ENCODE measurements around the gene TSPO2. TPM values are rescaled to one million over a fixed set of nuclear protein-coding genes. Genes with fewer than 3 reads are reported as not detected.
"Not testable (repeated sequence)": the region's sequence is repeated elsewhere in the genome, so short reads cannot be mapped to it uniquely, and the experiment has no call there.

TSPO2 gene
- total RNA-seq, 1 donor from 2014 or later = not detected

DNA sequence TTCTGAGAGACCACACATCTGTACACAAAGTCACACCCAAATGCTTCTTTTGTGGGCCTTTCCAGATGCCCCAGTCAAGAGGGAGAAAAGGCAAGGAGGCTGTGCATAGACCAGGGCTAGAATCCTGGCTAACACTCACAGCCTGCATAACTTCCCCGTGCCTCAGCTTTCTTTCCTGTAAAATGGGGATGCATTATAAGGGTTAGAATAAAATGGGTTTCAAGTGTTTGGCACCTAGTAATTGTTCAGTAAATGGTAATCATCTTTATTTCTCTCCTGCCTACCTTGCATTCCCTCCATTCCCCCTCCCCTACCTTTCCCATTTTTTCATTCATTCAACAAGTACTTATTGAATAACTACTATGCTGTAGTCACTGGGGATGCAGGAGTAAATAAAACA is 32.6 kb upstream of the TSPO2 start:
- H3K9me3 ChIP-seq = no peaks in the 10 kb centered on the region
- H3K4me3 ChIP-seq = no peak overlapping the region
- H3K27me3 ChIP-seq = no peaks in the 10 kb centered on the region
- H3K27ac ChIP-seq = no peak overlapping the region
- no peaks in the 10 kb centered on the region for H3K36me3 ChIP-seq
- intact Hi-C loops (cut with DNase I) = no loop called here
- H3K4me1 ChIP-seq = no peaks in the 10 kb centered on the region
- DNase-seq (no peak), ATAC-seq (no peak)
- TF ChIP-seq, protein P1, sequence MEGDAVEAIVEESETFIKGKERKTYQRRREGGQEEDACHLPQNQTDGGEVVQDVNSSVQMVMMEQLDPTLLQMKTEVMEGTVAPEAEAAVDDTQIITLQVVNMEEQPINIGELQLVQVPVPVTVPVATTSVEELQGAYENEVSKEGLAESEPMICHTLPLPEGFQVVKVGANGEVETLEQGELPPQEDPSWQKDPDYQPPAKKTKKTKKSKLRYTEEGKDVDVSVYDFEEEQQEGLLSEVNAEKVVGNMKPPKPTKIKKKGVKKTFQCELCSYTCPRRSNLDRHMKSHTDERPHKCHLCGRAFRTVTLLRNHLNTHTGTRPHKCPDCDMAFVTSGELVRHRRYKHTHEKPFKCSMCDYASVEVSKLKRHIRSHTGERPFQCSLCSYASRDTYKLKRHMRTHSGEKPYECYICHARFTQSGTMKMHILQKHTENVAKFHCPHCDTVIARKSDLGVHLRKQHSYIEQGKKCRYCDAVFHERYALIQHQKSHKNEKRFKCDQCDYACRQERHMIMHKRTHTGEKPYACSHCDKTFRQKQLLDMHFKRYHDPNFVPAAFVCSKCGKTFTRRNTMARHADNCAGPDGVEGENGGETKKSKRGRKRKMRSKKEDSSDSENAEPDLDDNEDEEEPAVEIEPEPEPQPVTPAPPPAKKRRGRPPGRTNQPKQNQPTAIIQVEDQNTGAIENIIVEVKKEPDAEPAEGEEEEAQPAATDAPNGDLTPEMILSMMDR (IDR thresholded peaks at IDR 0.05) = no peak

DNA sequence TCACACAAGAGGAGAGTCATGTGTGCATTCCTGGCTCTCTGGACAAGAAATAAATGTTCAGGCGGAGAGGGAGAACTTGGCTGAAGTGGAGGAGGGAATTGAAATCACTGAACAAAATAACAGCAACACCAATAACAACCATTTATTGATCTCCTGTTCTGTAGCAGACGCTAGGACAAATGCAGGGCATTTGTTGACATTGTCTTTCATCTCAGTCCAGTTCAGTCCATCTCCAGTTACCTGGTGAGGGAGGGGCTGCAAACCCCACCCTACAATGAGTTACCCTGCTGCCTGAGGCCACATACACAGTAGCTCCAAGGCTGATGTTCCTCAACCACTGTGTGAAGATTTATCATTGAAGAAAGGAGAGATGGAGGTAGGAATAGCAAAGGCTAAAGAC is 30.6 kb upstream of the TSPO2 start:
- no peaks in the 10 kb centered on the region for H3K4me1 ChIP-seq
- H3K27me3 ChIP-seq = no peaks in the 10 kb centered on the region
- no peak overlapping the region for H3K4me3 ChIP-seq
- TF ChIP-seq, protein P1 (IDR thresholded peaks at IDR 0.05) = no peak
- ATAC-seq = no peak
- no peaks in the 10 kb centered on the region for H3K36me3 ChIP-seq
- intact Hi-C loops (cut with DNase I) = no loop called here
- no peak for DNase-seq
- no peak overlapping the region for H3K27ac ChIP-seq
- no peaks in the 10 kb centered on the region for H3K9me3 ChIP-seq

DNA sequence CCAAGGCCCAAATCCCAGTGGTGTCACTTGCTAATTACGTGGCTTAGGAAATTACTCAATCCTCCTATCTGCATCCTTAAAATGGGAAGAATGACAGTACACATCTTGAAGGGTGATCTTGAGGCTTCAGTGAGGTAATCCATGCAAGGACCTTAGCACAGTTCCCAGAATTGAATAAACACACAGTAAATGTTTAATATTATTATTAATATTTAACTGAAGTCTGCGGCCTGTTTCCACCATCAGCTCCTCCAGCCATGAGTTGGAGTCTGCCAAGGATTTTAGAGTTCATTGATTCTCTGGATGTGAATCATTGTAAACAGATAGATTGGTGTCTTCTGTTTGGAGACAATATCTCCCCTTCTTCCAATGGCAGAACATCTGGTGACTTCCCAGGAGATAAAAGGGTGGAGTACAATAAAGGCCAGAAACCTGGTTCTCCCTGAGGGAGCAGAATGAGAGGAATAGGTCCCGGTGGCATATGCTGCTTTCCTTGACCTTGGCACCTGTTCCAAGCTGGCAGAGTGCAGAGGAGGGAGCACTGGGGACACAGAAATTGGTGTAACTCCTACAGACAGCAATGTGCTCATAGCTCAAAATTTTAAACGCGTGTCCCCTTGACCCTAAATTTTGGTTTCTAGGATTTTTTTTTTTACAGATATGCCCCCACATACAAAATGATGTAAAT is 28.7 kb upstream of the TSPO2 start:
- H3K27me3 ChIP-seq = no peaks in the 10 kb centered on the region
- TF ChIP-seq, protein P1 (IDR thresholded peaks at IDR 0.05) = no peak
- ATAC-seq = no peak
- H3K36me3 ChIP-seq = no peaks in the 10 kb centered on the region
- intact Hi-C loops (cut with DNase I) = no loop called here
- H3K9me3 ChIP-seq = no peaks in the 10 kb centered on the region
- no peak for DNase-seq
- no peak overlapping the region for H3K27ac ChIP-seq
- H3K4me1 ChIP-seq = no peaks in the 10 kb centered on the region
- no peak overlapping the region for H3K4me3 ChIP-seq

DNA sequence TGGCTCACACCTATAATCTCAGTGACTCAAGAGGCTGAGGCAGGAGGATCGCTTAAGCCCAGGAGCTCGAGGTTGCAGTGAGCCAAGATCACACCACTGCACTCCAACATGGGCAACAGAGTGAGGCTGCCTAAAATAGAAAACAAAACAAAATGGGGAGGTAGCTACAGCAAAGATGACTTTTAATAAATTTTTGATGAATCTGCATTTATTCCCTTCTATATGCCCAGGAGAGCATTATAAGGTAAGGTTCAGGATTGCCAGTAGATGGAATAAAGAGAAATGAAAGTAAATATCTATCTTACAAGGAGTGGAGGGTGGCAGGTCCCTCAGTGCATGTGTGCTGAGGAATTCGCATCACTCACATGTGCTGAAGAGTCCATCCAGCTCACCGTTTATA is 27.5 kb upstream of the TSPO2 start:
- DNase-seq (no peak), ATAC-seq (no peak)
- Histone ChIP-seq H3K27ac (no peak overlapping the region), H3K4me1 (no peaks in the 10 kb centered on the region), H3K36me3 (no peaks in the 10 kb centered on the region), H3K9me3 (no peaks in the 10 kb centered on the region), H3K4me3 (no peak overlapping the region), H3K27me3 (no peaks in the 10 kb centered on the region)
- TF ChIP-seq, protein P1 (IDR thresholded peaks at IDR 0.05) = no peak
- intact Hi-C loops (cut with DNase I) = no loop called here

DNA sequence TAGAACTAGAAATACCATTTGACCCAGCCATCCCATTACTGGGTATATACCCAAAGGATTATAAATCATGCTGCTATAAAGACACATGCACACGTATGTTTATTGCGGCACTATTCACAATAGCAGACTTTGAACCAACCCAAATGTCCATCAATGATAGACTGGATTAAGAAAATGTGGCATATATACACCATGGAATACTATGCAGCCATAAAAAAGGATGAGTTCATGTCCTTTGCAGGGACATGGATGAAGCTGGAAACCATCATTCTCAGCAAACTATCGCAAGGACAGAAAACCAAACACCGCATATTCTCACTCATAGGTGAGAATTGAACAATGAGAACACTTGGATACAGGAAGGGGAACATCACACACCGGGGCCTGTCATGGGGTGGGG is 26.4 kb upstream of the TSPO2 start:
- H3K4me3 ChIP-seq; DNase-seq; H3K36me3 ChIP-seq; H3K9me3 ChIP-seq; H3K27ac ChIP-seq; intact Hi-C loops (cut with DNase I); H3K4me1 ChIP-seq; ATAC-seq; H3K27me3 ChIP-seq: not testable (repeated sequence)

DNA sequence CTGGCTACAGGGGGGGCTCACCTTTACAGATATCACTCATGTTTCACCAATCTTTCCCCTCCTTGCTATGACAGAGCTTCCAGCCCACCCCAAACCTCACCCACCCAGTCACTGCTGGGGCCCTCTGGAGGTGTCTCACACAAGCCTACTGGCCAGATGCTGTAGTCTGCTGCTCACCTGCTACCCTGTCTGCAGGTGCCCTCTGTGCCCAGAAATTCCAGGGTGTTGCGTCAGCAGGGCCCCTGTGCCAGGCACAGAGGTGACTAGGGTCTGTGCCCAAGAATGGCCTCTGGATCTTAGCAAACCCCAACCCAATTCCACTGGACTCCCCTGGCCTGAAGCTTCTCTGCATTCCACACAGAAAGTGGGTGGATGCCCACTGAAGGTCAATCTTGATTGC is 24.6 kb upstream of the TSPO2 start:
- intact Hi-C loops (cut with DNase I) = no loop called here
- no peak for ATAC-seq
- H3K4me3 ChIP-seq = no peak overlapping the region
- no peaks in the 10 kb centered on the region for H3K36me3 ChIP-seq
- DNase-seq = no peak
- H3K9me3 ChIP-seq = no peaks in the 10 kb centered on the region
- H3K4me1 ChIP-seq = no peaks in the 10 kb centered on the region
- no peaks in the 10 kb centered on the region for H3K27me3 ChIP-seq
- TF ChIP-seq, protein P1 (IDR thresholded peaks at IDR 0.05) = no peak
- no peak overlapping the region for H3K27ac ChIP-seq
